ENCODE results near the gene ACSF3. TPM values are rescaled to one million over a fixed set of nuclear protein-coding genes. Genes with fewer than 3 reads are reported as not detected.

Gene ACSF3
- total RNA-seq, 2 experiments from 2014 or later, result 36.5 to 39.2 TPM

DNA sequence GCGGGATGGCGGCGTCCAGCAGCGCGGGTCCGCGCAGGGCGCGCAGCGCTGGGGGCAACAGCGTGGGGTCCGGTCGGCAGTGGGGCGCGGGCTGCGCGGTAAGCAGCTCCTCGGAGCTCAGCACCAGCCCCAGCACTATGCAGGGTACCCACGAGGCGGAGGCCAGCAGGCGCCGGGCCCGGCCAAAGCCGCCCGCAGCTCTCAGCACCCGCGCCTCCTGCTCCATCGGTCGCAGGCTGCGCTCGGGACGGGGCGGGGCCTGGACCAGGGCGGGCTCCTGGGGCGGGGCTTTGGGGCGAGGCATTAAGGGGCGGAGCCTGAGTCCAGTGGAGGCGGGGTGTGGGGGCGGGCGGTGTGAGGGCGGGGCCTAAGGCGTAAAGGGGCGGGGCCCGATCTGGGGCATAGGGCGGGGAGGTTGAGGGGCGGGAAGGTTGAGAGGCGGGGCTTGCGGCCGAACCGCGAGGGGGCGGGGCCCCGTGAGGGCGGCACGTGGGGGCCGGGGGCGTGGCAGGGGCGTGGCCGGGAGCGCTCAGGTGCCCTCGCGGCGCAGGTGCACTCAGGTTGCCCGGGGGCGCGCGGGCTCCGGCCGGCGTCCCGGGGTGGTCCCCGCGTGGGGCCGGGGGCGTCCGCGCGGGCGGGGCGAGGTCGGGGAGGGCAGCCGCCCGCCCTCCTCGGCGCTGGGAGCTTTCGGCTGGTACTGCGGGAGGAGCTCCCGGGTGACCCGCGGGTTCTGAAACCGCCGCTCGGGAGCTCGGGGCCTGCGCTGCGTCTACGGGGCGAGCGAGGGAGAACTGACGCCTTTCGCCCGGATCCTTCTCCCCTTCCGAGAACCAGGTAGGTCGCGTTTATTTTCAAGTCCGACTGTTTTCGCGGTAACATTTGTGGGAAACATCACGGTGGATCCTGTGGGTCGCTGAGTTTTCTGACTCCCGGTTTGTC is 108.1 kb downstream of the ACSF3 start:
- ChIA-PET POLR2A (no interaction called here), CTCF (no interaction called here)

DNA sequence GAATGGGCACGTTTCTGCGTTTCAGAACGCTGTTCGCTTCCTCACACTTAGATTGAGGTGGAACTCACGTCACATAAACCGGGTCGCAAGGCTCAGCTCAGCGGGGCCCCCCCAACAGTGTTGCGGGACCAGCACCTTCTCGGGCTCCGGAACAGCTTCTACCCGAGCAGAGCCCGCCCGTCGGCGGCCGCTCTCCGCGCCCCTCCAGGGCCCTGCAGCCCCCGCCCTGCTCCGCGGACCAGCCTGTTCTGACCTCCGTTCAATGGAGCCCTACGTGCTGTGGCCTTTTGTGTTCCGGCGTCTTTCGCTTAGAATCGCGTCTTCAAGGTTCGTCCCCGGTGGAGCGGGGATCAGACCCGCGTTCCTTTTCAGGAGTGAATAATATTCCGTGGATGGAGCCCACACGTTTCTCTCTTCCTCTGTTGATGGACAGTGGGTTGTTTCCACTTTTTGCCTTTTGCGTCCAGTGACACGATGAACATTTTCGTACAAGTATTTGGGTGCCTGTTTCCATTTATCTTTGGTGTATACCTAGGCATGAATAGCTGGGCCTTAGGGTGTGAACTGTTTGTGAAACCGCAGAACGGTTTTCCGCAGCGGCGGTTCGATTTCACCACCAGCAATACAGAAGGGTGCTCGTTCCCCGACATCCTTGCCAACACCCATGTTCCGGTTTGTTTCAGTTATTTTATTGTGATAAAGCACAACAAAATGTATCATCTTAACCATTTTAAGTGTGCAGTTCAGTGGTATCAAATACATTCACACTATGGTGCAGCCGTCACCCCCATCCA is 109.0 kb downstream of the ACSF3 start:
- POLR2A ChIA-PET, result no interaction called here
- CTCF ChIA-PET, result no interaction called here

Other genes with a start within 250 kb of the ACSF3 start
- 10 to 100 TPM; 18.3 to 19.0 TPM for gene GALNS, start 236.9 kb upstream of the ACSF3 start, total RNA-seq
- 100 to 1,000 TPM in 1 of 2 experiments, 10 to 100 TPM in 1; 97.2 to 103 TPM for gene TRAPPC2L, start 236.7 kb upstream of the ACSF3 start, total RNA-seq
- gene PABPN1L, start 227.2 kb upstream of the ACSF3 start, total RNA-seq, result not detected
- gene CBFA2T3, start 116.6 kb upstream of the ACSF3 start, total RNA-seq, result not detected
- not detected for gene CDH15, start 77.9 kb downstream of the ACSF3 start, total RNA-seq
- gene SLC22A31, start 106.7 kb downstream of the ACSF3 start, total RNA-seq, result not detected
- gene ZNF778, start 123.9 kb downstream of the ACSF3 start, total RNA-seq, result 10 to 100 TPM; 11.8 to 12.0 TPM